Lower lobe of right lung (tissue), 2 donors: ENCODE results near the gene MTFMT. TPM values are rescaled to one million over a fixed set of nuclear protein-coding genes. Genes with fewer than 3 reads are reported as not detected.

ENCODE experiments used
- ATAC-seq, 2 donors: fragments of 200-7000 bp; cut with Tn5 transposase; one replicate each; pipeline ENCODE4 v1.9.1; 2020 to 2022; ENCODE audit warnings: mild to moderate bottlenecking in 2 of 2, moderate library complexity in 2 of 2
- DNase-seq: peaks from one replicate; pipeline ENCODE4 v3.0.0-alpha.2; 2020
- H3K27ac ChIP-seq: fragments of 200-600 bp; one replicate; pipeline ENCODE4 v1.8.0; 2022
- H3K27me3 ChIP-seq: fragments of 200-600 bp; one replicate; pipeline ENCODE4 v1.8.0; 2022; ENCODE audit warnings: low read depth
- H3K36me3 ChIP-seq: fragments of 200-600 bp; one replicate; pipeline ENCODE4 v1.8.0; 2022; ENCODE audit warnings: mild to moderate bottlenecking
- H3K4me1 ChIP-seq: fragments of 200-600 bp; one replicate; pipeline ENCODE4 v1.8.0; 2022
- H3K4me3 ChIP-seq: fragments of 200-600 bp; one replicate; pipeline ENCODE4 v1.8.0; 2022; ENCODE audit warnings: mild to moderate bottlenecking
- H3K9me3 ChIP-seq: fragments of 200-600 bp; one replicate; pipeline ENCODE4 v1.8.0; 2022
- CTCF ChIP-seq: fragments of 200-600 bp; IDR thresholded peaks from one replicate; pipeline ENCODE4 v1.8.0; 2022; ENCODE audit warnings: antibody characterized with exemption, mild to moderate bottlenecking
- intact Hi-C: fragments of 100-400 bp; cut with DNase I; formaldehyde crosslinking; loops from one replicate; pipeline ENCODE4 v1.11.0; 2022
- total RNA-seq: library from RNA; stranded (reverse); fragmentation: NEBNext Ultra II Directional; extraction: Animal tissue kit (Norgen Biotek cat#: 25700); gene quantifications from one replicate; pipeline ENCODE4 v1.2.1, GENCODE V29; 2021
- donor health status: DM: no; HTN: yes; CAD: no; lungs with severe emphysema.

Gene MTFMT
- total RNA-seq, 1 donor from 2014 or later = 15.7 TPM

- no peak overlapping the region for H3K27ac ChIP-seq
- no peak for TF ChIP-seq CTCF
- no peaks in the 10 kb centered on the region for H3K36me3 ChIP-seq
- ATAC-seq (no peak), DNase-seq (peak; percentile 3)
- peaks cover 18% of the 10 kb centered on the region for H3K27me3 ChIP-seq
- no peaks in the 10 kb centered on the region for H3K9me3 ChIP-seq
- intact Hi-C loops = no loop called here
- H3K4me1 ChIP-seq = peaks cover 21% of the 10 kb centered on the region
- H3K4me3 ChIP-seq = no peak overlapping the region
These were observed 43.2 kb upstream of the MTFMT start for GRCh38 chr15:65072617-65073016.

GRCh38 chr15:65072027-65072426 is 42.6 kb upstream of the MTFMT start:
- no peak for ATAC-seq

DNA sequence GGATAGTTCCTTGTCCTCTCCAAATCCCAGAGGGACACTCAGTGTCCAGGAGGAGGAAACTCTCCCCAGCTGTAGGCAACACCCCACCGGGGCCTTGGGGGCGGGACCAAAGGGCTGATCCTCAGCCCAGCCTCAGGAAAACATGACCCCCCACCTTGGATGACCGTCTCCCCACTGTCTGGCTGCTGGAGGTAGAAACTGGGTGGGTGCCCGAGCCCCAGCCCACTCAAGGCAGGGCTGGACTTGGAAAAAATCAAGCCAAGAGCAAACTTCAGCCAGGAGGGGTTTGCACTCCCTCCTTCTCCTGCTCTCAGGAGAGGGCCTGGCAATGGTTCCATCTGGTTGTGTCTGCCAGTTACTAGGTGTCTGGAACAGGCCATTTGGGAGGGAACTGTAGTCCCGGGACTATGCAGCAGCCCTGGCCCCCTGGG is 42.0 kb upstream of the MTFMT start:
- TF ChIP-seq CTCF = no peak
- no peak overlapping the region for H3K27ac ChIP-seq
- H3K4me1 ChIP-seq = peaks cover 20% of the 10 kb centered on the region
- ATAC-seq (peak in 1 of 2 donors; percentile 25), DNase-seq (peak; percentile 44)
- no peaks in the 10 kb centered on the region for H3K36me3 ChIP-seq
- H3K4me3 ChIP-seq = no peak overlapping the region
- intact Hi-C loops = no loop called here
- H3K9me3 ChIP-seq = no peaks in the 10 kb centered on the region
- peaks cover 18% of the 10 kb centered on the region for H3K27me3 ChIP-seq

More at GRCh38 chr15:65072027-65072426, 42.6 kb upstream of the MTFMT start:
- intact Hi-C loops = no loop called here
- peak; percentile 13 for DNase-seq
- TF ChIP-seq CTCF = no peak
- Histone ChIP-seq H3K9me3 (no peaks in the 10 kb centered on the region), H3K36me3 (no peaks in the 10 kb centered on the region), H3K4me3 (no peak overlapping the region), H3K4me1 (peaks cover 20% of the 10 kb centered on the region), H3K27me3 (peaks cover 19% of the 10 kb centered on the region), H3K27ac (no peak overlapping the region)

DNA sequence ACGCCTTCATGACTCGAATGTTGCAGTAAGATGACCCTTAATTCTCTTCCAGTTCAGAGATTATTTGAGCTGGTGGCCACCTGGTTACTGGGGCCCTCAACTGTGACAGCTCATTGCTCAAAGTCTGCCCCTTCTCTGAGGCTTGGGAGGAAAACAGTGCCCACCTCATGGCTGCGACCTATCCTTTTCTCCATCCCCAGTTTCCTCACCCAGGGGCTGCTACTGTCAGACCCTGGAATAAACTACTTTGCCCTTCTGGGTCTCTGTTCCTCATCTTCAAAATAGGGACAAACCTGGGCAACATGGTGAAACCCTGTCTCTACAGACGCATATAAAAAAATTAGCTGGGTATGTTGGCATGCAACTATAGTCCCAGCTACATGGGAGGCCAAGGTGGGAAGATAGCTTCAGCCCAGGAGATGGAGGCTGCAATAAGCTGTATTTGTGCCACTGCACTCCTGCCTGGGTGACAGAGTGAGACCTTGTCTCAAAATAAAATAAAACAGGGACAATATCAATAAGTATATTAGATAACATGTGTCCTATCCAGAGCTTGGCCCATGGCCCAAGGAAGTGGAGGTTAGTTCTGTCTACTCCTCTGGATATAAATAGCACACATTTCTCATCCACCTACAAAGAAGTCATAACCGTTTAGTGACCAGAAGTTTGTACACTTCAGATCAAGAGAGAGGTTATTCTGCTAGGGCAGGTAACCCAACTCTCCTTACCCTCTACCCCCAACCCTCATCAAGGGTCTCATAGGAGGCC is 40.5 kb upstream of the MTFMT start:
- H3K4me1 ChIP-seq = peaks cover 20% of the 10 kb centered on the region
- TF ChIP-seq CTCF = no peak
- H3K9me3 ChIP-seq = no peaks in the 10 kb centered on the region
- intact Hi-C loops = no loop called here
- no peak overlapping the region for H3K4me3 ChIP-seq
- H3K27ac ChIP-seq = peak overlapping the region; percentile 62
- H3K27me3 ChIP-seq = peaks cover 23% of the 10 kb centered on the region
- ATAC-seq (no peak), DNase-seq (no peak)
- no peaks in the 10 kb centered on the region for H3K36me3 ChIP-seq

- Histone ChIP-seq H3K27ac (peak overlapping the region; percentile 85), H3K4me3 (no peak overlapping the region), H3K27me3 (peaks cover 23% of the 10 kb centered on the region), H3K9me3 (no peaks in the 10 kb centered on the region), H3K36me3 (no peaks in the 10 kb centered on the region), H3K4me1 (peaks cover 20% of the 10 kb centered on the region)
- intact Hi-C loops = no loop called here
- no peak for TF ChIP-seq CTCF
- DNase-seq (peak; percentile 41), ATAC-seq (peak; percentile 68 to 74)
These were observed 39.7 kb upstream of the MTFMT start for GRCh38 chr15:65069179-65069578.
